ENCODE measurements around the gene DOK5.

Gene DOK5

GRCh38 chr20:54630582-54630981 is 155.2 kb downstream of the DOK5 start:
- Histone ChIP-seq H3K27me3 (ENCODE audit: control insufficient read depth, insufficient read depth, low read length) (no peaks in the 10 kb centered on the region), H3K4me3 (ENCODE audit: low read depth, low read length) (no peak overlapping the region), H3K4me1 (ENCODE audit: control insufficient read depth, insufficient read depth, low read length) (peaks cover 10% of the 10 kb centered on the region), H3K36me3 (ENCODE audit: control insufficient read depth, insufficient read depth, low read length) (no peaks in the 10 kb centered on the region), H3K9ac (ENCODE audit: low read length) (no peak overlapping the region), H3K27ac (ENCODE audit: low read depth, low read length) (no peak overlapping the region), H3K9me3 (ENCODE audit: control insufficient read depth, insufficient read depth, low read depth, low read length) (no peaks in the 10 kb centered on the region)

- no peak overlapping the region for H3K27ac ChIP-seq (ENCODE audit: low read depth, low read length)
- no peak overlapping the region for H3K4me3 ChIP-seq (ENCODE audit: low read depth, low read length)
- H3K4me1 ChIP-seq (ENCODE audit: control insufficient read depth, insufficient read depth, low read length): peaks cover 10% of the 10 kb centered on the region
- H3K9ac ChIP-seq (ENCODE audit: low read length): no peak overlapping the region
- no peaks in the 10 kb centered on the region for H3K36me3 ChIP-seq (ENCODE audit: control insufficient read depth, insufficient read depth, low read length)
- H3K9me3 ChIP-seq (ENCODE audit: control insufficient read depth, insufficient read depth, low read depth, low read length): no peaks in the 10 kb centered on the region
- H3K27me3 ChIP-seq (ENCODE audit: control insufficient read depth, insufficient read depth, low read length): no peaks in the 10 kb centered on the region
These were observed 155.7 kb downstream of the DOK5 start for GRCh38 chr20:54631059-54631458.

- no peaks in the 10 kb centered on the region for H3K27me3 ChIP-seq (ENCODE audit: control insufficient read depth, insufficient read depth, low read length)
- H3K27ac ChIP-seq (ENCODE audit: low read depth, low read length): no peak overlapping the region
- H3K9ac ChIP-seq (ENCODE audit: low read length): no peak overlapping the region
- peaks cover 6% of the 10 kb centered on the region; the same call in 1 of the 2 replicates for H3K9me3 ChIP-seq (ENCODE audit: control insufficient read depth, insufficient read depth, low read depth, low read length)
- H3K4me3 ChIP-seq (ENCODE audit: low read depth, low read length): no peak overlapping the region
- no peaks in the 10 kb centered on the region for H3K36me3 ChIP-seq (ENCODE audit: control insufficient read depth, insufficient read depth, low read length)
- H3K4me1 ChIP-seq (ENCODE audit: control insufficient read depth, insufficient read depth, low read length): peaks cover 10% of the 10 kb centered on the region
These were observed 158.3 kb downstream of the DOK5 start for GRCh38 chr20:54633374-54634355.

- Histone ChIP-seq H3K27me3 (ENCODE audit: control insufficient read depth, insufficient read depth, low read length) (no peaks in the 10 kb centered on the region), H3K9me3 (ENCODE audit: control insufficient read depth, insufficient read depth, low read depth, low read length) (peaks cover 6% of the 10 kb centered on the region; the same call in 1 of the 2 replicates), H3K36me3 (ENCODE audit: control insufficient read depth, insufficient read depth, low read length) (no peaks in the 10 kb centered on the region), H3K27ac (ENCODE audit: low read depth, low read length) (no peak overlapping the region), H3K4me1 (ENCODE audit: control insufficient read depth, insufficient read depth, low read length) (peaks cover 10% of the 10 kb centered on the region), H3K9ac (ENCODE audit: low read length) (no peak overlapping the region), H3K4me3 (ENCODE audit: low read depth, low read length) (no peak overlapping the region)
These were observed 161.2 kb downstream of the DOK5 start for GRCh38 chr20:54636575-54636974.

- Histone ChIP-seq H3K9me3 (ENCODE audit: control insufficient read depth, insufficient read depth, low read depth, low read length) (peaks cover 6% of the 10 kb centered on the region; the same call in 1 of the 2 replicates), H3K27me3 (ENCODE audit: control insufficient read depth, insufficient read depth, low read length) (no peaks in the 10 kb centered on the region), H3K27ac (ENCODE audit: low read depth, low read length) (no peak overlapping the region), H3K36me3 (ENCODE audit: control insufficient read depth, insufficient read depth, low read length) (no peaks in the 10 kb centered on the region), H3K9ac (ENCODE audit: low read length) (no peak overlapping the region), H3K4me3 (ENCODE audit: low read depth, low read length) (no peak overlapping the region), H3K4me1 (ENCODE audit: control insufficient read depth, insufficient read depth, low read length) (no peaks in the 10 kb centered on the region)
These were observed 164.5 kb downstream of the DOK5 start for GRCh38 chr20:54639941-54640340.

GRCh38 chr20:54640800-54641199 is 165.4 kb downstream of the DOK5 start:
- Histone ChIP-seq H3K4me3 (ENCODE audit: low read depth, low read length) (no peak overlapping the region), H3K9ac (ENCODE audit: low read length) (no peak overlapping the region), H3K27me3 (ENCODE audit: control insufficient read depth, insufficient read depth, low read length) (no peaks in the 10 kb centered on the region), H3K27ac (ENCODE audit: low read depth, low read length) (no peak overlapping the region), H3K4me1 (ENCODE audit: control insufficient read depth, insufficient read depth, low read length) (no peaks in the 10 kb centered on the region), H3K36me3 (ENCODE audit: control insufficient read depth, insufficient read depth, low read length) (no peaks in the 10 kb centered on the region), H3K9me3 (ENCODE audit: control insufficient read depth, insufficient read depth, low read depth, low read length) (peaks cover 6% of the 10 kb centered on the region; the same call in 1 of the 2 replicates)

- H3K4me3 ChIP-seq (ENCODE audit: low read depth, low read length): no peak overlapping the region
- no peaks in the 10 kb centered on the region for H3K9me3 ChIP-seq (ENCODE audit: control insufficient read depth, insufficient read depth, low read depth, low read length)
- H3K27ac ChIP-seq (ENCODE audit: low read depth, low read length): no peak overlapping the region
- no peaks in the 10 kb centered on the region for H3K36me3 ChIP-seq (ENCODE audit: control insufficient read depth, insufficient read depth, low read length)
- no peaks in the 10 kb centered on the region for H3K27me3 ChIP-seq (ENCODE audit: control insufficient read depth, insufficient read depth, low read length)
- no peak overlapping the region for H3K9ac ChIP-seq (ENCODE audit: low read length)
- H3K4me1 ChIP-seq (ENCODE audit: control insufficient read depth, insufficient read depth, low read length): no peaks in the 10 kb centered on the region
These were observed 167.7 kb downstream of the DOK5 start for GRCh38 chr20:54642864-54643667.

GRCh38 chr20:54643761-54644160 is 168.4 kb downstream of the DOK5 start:
- no peaks in the 10 kb centered on the region for H3K4me1 ChIP-seq (ENCODE audit: control insufficient read depth, insufficient read depth, low read length)
- H3K9ac ChIP-seq (ENCODE audit: low read length): no peak overlapping the region
- no peaks in the 10 kb centered on the region for H3K36me3 ChIP-seq (ENCODE audit: control insufficient read depth, insufficient read depth, low read length)
- H3K27ac ChIP-seq (ENCODE audit: low read depth, low read length): no peak overlapping the region
- no peaks in the 10 kb centered on the region for H3K9me3 ChIP-seq (ENCODE audit: control insufficient read depth, insufficient read depth, low read depth, low read length)
- no peak overlapping the region for H3K4me3 ChIP-seq (ENCODE audit: low read depth, low read length)
- H3K27me3 ChIP-seq (ENCODE audit: control insufficient read depth, insufficient read depth, low read length): no peaks in the 10 kb centered on the region

- Histone ChIP-seq H3K4me1 (ENCODE audit: control insufficient read depth, insufficient read depth, low read length) (peaks cover 7% of the 10 kb centered on the region; the same call in 1 of the 2 replicates), H3K27ac (ENCODE audit: low read depth, low read length) (no peak overlapping the region), H3K9ac (ENCODE audit: low read length) (no peak overlapping the region), H3K4me3 (ENCODE audit: low read depth, low read length) (no peak overlapping the region), H3K27me3 (ENCODE audit: control insufficient read depth, insufficient read depth, low read length) (no peaks in the 10 kb centered on the region), H3K9me3 (ENCODE audit: control insufficient read depth, insufficient read depth, low read depth, low read length) (no peaks in the 10 kb centered on the region), H3K36me3 (ENCODE audit: control insufficient read depth, insufficient read depth, low read length) (no peaks in the 10 kb centered on the region)
These were observed 170.2 kb downstream of the DOK5 start for GRCh38 chr20:54645445-54646155.

GRCh38 chr20:54646156-54646517 is 170.7 kb downstream of the DOK5 start:
- Histone ChIP-seq H3K27ac (ENCODE audit: low read depth, low read length) (no peak overlapping the region), H3K9ac (ENCODE audit: low read length) (no peak overlapping the region), H3K4me1 (ENCODE audit: control insufficient read depth, insufficient read depth, low read length) (peaks cover 7% of the 10 kb centered on the region; the same call in 1 of the 2 replicates), H3K4me3 (ENCODE audit: low read depth, low read length) (no peak overlapping the region), H3K36me3 (ENCODE audit: control insufficient read depth, insufficient read depth, low read length) (no peaks in the 10 kb centered on the region), H3K27me3 (ENCODE audit: control insufficient read depth, insufficient read depth, low read length) (no peaks in the 10 kb centered on the region), H3K9me3 (ENCODE audit: control insufficient read depth, insufficient read depth, low read depth, low read length) (no peaks in the 10 kb centered on the region)
